ENCODE measurements around the gene PLCG2. TPM values are rescaled to one million over a fixed set of nuclear protein-coding genes. Genes with fewer than 3 reads are reported as not detected.
A peak's percentile ranks its signal among the peaks of the same experiment; 100 is the strongest.
"Not testable (repeated sequence)": the region's sequence is repeated elsewhere in the genome, so short reads cannot be mapped to it uniquely, and the experiment has no call there.

The PLCG2 gene
- total RNA-seq, 1 donor from 2014 or later: 14.2 TPM

GRCh38 chr16:82006036-82006435 lies 226.9 kb downstream of the PLCG2 start:
- DNase-seq (ENCODE audit: extremely low spot score in 2 of 2): no peak
- Histone ChIP-seq H3K4me3 (no peak overlapping the region), H3K36me3 (no peaks in the 10 kb centered on the region), H3K27ac (no peak overlapping the region), H3K27me3 (no peaks in the 10 kb centered on the region), H3K9me3 (peaks cover 4% of the 10 kb centered on the region), H3K4me1 (no peaks in the 10 kb centered on the region)
- intact Hi-C loops (cut with DNase I): no loop called here
- no peak for TF ChIP-seq POLR2AphosphoS5 (IDR thresholded peaks at IDR 0.05; ENCODE audit: insufficient read depth in 1 of 2, low read depth in 1 of 2)
- TF ChIP-seq POLR2A (IDR thresholded peaks at IDR 0.05): no peak
- no peak for TF ChIP-seq CTCF (IDR thresholded peaks at IDR 0.05)

GRCh38 chr16:82007189-82007588 lies 228.1 kb downstream of the PLCG2 start:
- no peak for DNase-seq (ENCODE audit: extremely low spot score in 2 of 2)
- Histone ChIP-seq H3K27ac (no peak overlapping the region), H3K27me3 (no peaks in the 10 kb centered on the region), H3K4me3 (no peak overlapping the region), H3K4me1 (no peaks in the 10 kb centered on the region), H3K9me3 (peaks cover 4% of the 10 kb centered on the region), H3K36me3 (no peaks in the 10 kb centered on the region)
- TF ChIP-seq CTCF (IDR thresholded peaks at IDR 0.05) (no peak), POLR2AphosphoS5 (IDR thresholded peaks at IDR 0.05; ENCODE audit: insufficient read depth in 1 of 2, low read depth in 1 of 2) (no peak), POLR2A (IDR thresholded peaks at IDR 0.05) (no peak)
- intact Hi-C loops (cut with DNase I): no loop called here

GRCh38 chr16:82008957-82009592 lies 230.0 kb downstream of the PLCG2 start:
- intact Hi-C loops (cut with DNase I): no loop called here
- H3K27me3 ChIP-seq: no peaks in the 10 kb centered on the region
- H3K9me3 ChIP-seq: peaks cover 4% of the 10 kb centered on the region
- no peak for TF ChIP-seq POLR2A (IDR thresholded peaks at IDR 0.05)
- no peak for TF ChIP-seq POLR2AphosphoS5 (IDR thresholded peaks at IDR 0.05; ENCODE audit: insufficient read depth in 1 of 2, low read depth in 1 of 2)
- TF ChIP-seq CTCF (IDR thresholded peaks at IDR 0.05): no peak
- no peaks in the 10 kb centered on the region for H3K4me1 ChIP-seq
- no peak overlapping the region for H3K4me3 ChIP-seq
- no peaks in the 10 kb centered on the region for H3K36me3 ChIP-seq
- no peak for DNase-seq (ENCODE audit: extremely low spot score in 2 of 2)
- H3K27ac ChIP-seq: no peak overlapping the region

- DNase-seq (ENCODE audit: extremely low spot score in 2 of 2); H3K27ac ChIP-seq; H3K4me3 ChIP-seq; intact Hi-C loops (cut with DNase I); H3K9me3 ChIP-seq; H3K27me3 ChIP-seq; H3K4me1 ChIP-seq; H3K36me3 ChIP-seq: not testable (repeated sequence)
These were observed 230.7 kb downstream of the PLCG2 start for GRCh38 chr16:82009789-82010188.

GRCh38 chr16:82010649-82011048 lies 231.6 kb downstream of the PLCG2 start:
- TF ChIP-seq POLR2A (IDR thresholded peaks at IDR 0.05) (no peak), POLR2AphosphoS5 (IDR thresholded peaks at IDR 0.05; ENCODE audit: insufficient read depth in 1 of 2, low read depth in 1 of 2) (no peak), CTCF (IDR thresholded peaks at IDR 0.05) (no peak)
- H3K4me3 ChIP-seq: peak overlapping the region; percentile 39 to 49
- H3K4me1 ChIP-seq: no peaks in the 10 kb centered on the region
- intact Hi-C loops (cut with DNase I): no loop called here
- no peak for DNase-seq (ENCODE audit: extremely low spot score in 2 of 2)
- H3K27ac ChIP-seq: no peak overlapping the region
- H3K27me3 ChIP-seq: no peaks in the 10 kb centered on the region
- peaks cover 4% of the 10 kb centered on the region for H3K9me3 ChIP-seq
- H3K36me3 ChIP-seq: no peaks in the 10 kb centered on the region
